GM19351 (cell line): ENCODE measurements around the gene COMMD6.
"Not testable (repeated sequence)": the region's sequence is repeated elsewhere in the genome, so short reads cannot be mapped to it uniquely, and the experiment has no call there.

Source experiments
- ATAC-seq: cut with Tn5 transposase; IDR thresholded peaks from one replicate; pipeline ENCODE4 v1.9.1; 2021; ENCODE audit warnings: mild to moderate bottlenecking, moderate library complexity; ENCODE audit not compliant: unreplicated experiment

COMMD6 gene

GRCh38 chr13:75537401-75538365, at the start of gene COMMD6:
Gene COMMD6 (minus strand): TSS chr13:75537841. CDS start chr13:75537805, 36 bp downstream.
- ATAC-seq: peak; percentile 91

- no peak for ATAC-seq
Observed at GRCh38 chr13:75585153-75585552, 47.5 kb upstream of the COMMD6 start.

- ATAC-seq: no peak
Observed at GRCh38 chr13:75583091-75583490, 45.5 kb upstream of the COMMD6 start.

- no peak for ATAC-seq
Observed at GRCh38 chr13:75581874-75582640, 44.4 kb upstream of the COMMD6 start.

GRCh38 chr13:75579529-75579928, 41.9 kb upstream of the COMMD6 start:
- ATAC-seq: peak; percentile 77

GRCh38 chr13:75569576-75569975, 31.9 kb upstream of the COMMD6 start:
- no peak for ATAC-seq

GRCh38 chr13:75566658-75567057, 29.0 kb upstream of the COMMD6 start:
- ATAC-seq: no peak

- ATAC-seq: no peak
Observed at GRCh38 chr13:75558145-75558840, 20.7 kb upstream of the COMMD6 start.

- ATAC-seq: no peak
Observed at GRCh38 chr13:75556961-75557360, 19.3 kb upstream of the COMMD6 start.

GRCh38 chr13:75555836-75556235, 18.2 kb upstream of the COMMD6 start:
- no peak for ATAC-seq

GRCh38 chr13:75554981-75555380, 17.3 kb upstream of the COMMD6 start:
- ATAC-seq: no peak

- no peak for ATAC-seq
Observed at GRCh38 chr13:75554464-75554863, 16.8 kb upstream of the COMMD6 start.

GRCh38 chr13:75550159-75550567, 12.5 kb upstream of the COMMD6 start:
- ATAC-seq: peak; percentile 9

GRCh38 chr13:75549262-75550158, 11.9 kb upstream of the COMMD6 start, which contains the start of gene UCHL3:
Gene UCHL3 (plus strand): TSS chr13:75549791. CDS start chr13:75549821, 30 bp downstream.
- ATAC-seq: peak; percentile 96

- ATAC-seq: no peak
Observed at GRCh38 chr13:75547917-75548316, 10.3 kb upstream of the COMMD6 start.

- ATAC-seq: not testable (repeated sequence)
Observed at GRCh38 chr13:75545386-75545785, 7.7 kb upstream of the COMMD6 start.

- ATAC-seq: no peak
Observed at GRCh38 chr13:75544681-75545330, 7.2 kb upstream of the COMMD6 start.

- no peak for ATAC-seq
Observed at GRCh38 chr13:75541961-75542360, 4.3 kb upstream of the COMMD6 start.

- peak; percentile 29 for ATAC-seq
Observed at GRCh38 chr13:75541287-75541686, 3.6 kb upstream of the COMMD6 start.
